ENCODE results near the gene FTL.
A peak's percentile ranks its signal among the peaks of the same experiment; 100 is the strongest.

The FTL gene

DNA sequence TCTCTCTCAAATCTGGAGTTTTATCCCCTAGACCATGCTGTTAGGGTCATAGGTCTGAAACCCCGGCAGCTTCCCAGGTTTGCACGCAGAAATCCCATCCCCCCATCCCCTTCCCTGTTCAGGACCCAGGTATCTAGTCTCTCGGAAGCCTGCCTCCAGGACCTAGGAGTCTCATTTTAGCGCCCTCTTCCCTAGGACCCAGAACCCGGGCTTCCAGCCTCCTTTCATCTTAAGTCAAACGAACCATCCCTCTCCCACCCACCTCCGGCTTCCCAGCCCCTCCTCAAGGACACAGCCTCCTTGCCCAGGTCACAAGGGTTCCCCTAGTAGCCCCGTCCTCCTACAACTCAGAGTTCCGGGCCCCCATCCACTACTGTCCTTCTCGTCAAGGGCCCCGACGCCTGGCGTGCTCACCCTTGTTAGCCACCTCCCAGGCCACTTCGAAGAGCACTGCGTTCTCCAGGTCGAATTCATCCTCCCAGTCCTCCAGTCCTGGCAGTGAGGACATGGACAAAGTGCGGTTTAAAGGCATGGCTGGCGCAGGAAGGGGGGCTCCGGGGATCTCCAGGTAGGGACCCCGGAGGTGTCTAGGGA, 27.6 kb downstream of the FTL start:
- no peak for DNase-seq

DNA sequence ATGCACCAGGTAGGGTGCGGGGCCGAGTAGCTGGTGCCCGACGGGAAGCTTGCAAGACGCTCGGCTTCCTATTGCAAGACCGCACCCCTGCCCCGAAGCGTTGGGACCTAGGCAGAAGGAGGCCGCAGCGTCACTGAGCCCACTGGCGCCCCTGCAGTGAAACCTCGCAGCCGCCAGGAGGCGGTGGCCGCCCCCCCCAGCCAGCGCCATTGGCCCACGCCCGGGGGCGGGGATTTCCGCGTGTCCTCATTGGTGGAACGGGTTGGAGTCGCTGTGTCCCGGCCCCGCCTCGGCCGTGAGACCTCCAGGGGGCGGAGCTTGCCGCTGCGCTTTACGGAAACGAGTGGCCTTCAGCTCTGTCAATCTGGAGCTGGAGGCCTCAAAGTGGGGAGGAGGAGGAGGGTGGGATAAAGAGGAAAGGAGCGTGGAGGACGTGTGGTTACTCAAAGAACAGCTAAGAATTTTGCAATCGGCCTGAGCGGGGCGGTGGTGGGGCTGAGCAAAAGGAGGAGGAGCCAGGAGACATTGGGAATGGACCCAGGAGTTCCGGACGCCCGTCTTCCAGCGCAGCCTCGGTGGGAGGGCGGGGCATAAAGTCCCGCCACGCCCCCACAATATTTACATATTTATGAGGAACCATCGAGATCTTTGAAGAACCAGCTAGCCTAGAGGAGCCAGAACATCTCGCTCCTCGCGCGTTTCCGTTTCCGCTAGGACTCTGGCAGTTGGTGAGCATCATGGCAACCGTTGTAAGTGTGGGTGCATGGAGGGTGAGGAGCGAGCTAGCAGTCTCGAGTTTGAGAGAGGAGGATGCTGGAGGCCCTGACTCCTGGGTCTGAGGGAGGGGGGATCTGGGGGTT, 28.3 kb downstream of the FTL start, which contains the start of the genes GYS1 and RUVBL2:
Gene GYS1 (minus strand): TSS at position 135 of the 860 bp plus-strand sequence. CDS start 197 bp downstream, outside the sequence.
Gene RUVBL2 (plus strand): TSS at position 713 of the 860 bp plus-strand sequence. CDS start 25 bp downstream, at position 738.
- DNase-seq = peak; percentile 98

DNA sequence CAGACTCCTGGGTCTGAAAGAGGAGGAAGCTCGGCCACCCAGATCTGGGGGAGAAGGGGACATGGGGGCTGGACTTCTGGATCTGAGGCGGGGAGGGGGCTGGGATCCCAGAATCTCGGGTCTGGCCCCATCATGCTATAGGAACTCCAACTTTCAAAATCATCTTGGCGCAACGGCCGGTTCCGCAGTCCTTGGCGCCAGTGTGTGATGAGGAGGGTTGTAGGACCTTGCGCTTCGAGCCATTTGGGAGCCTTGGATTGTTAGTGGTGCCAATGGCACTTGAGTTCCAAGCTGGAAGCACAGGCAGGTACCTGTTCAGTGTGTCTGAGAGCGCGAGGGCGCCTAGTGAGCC, 28.9 kb downstream of the FTL start:
- DNase-seq = no peak

DNA sequence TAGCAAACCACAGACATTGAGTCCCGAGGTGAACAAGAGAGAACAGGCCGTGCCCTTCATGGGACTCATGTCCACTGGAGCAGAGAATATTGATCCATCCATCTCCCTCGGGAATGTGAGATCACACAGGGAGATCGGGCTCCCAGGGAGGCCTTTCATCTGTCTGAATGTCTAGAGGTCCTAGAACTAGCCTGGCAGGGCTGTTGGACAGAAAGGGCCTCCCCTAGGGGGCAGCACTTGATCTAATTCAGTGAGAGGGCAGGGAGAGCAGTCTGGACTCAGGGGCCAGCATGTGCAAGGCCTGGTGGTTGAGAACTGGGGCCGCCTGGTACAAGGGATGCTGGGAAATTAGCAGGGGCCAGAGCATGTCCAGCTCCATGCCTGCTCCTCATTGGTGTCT, 32.9 kb downstream of the FTL start:
- peak; percentile 16 for DNase-seq

DNA sequence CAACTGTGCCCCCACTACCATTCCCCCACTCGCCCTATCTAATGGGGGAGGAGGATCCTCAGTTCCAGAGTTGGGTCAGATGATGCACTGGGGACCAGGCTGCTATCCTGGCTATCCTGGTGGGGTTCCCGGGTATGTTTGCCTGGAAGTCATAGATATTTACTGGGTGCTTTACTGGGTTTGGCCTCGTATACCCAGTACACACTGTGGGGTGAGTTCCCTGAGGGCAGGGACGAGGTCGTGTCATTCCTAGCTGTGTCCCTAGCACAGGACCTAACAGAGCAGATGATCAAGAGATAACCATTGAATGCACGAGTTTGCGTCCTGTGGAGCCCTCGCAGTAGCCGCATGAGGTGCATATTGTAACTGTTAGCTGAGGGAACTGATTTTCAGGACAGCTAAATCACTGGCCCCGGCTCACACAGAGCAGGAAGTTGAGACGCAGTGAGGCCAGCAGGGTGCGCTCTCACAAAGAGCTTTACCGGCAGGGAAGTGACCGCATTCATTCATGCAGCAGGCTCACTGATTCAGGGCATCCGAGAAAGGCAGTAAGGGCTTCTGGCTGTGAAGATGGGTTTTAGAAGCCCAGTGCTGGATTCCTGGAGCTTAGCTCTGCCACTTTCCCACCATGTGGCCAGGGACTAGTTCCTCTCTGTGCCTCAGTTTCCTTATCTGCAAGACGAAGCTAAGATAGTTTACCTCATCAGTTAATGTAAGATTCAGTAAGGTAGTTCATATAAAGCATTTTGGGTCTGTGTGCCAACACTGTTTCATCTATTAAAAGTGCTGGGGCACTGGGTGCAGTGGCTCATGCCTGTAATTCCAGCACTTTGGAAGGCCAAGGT, 34.6 kb downstream of the FTL start:
- peak; percentile 18 for DNase-seq

DNA sequence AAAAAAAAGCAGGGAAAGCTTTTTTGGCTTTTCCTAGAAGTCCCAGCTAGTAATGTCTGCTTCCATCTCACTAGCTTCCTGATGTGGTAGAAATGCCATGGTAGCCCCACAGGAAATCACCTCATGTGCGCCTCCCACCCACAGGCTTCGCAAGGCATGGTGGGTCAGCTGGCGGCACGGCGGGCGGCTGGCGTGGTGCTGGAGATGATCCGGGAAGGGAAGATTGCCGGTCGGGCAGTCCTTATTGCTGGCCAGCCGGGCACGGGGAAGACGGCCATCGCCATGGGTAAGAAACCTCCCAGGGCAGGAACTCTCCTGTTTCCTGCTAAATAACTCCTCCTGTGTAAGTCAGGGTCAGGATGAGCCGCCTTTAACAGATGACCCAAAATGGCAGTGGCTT, 39.0 kb downstream of the FTL start:
- DNase-seq = no peak

DNA sequence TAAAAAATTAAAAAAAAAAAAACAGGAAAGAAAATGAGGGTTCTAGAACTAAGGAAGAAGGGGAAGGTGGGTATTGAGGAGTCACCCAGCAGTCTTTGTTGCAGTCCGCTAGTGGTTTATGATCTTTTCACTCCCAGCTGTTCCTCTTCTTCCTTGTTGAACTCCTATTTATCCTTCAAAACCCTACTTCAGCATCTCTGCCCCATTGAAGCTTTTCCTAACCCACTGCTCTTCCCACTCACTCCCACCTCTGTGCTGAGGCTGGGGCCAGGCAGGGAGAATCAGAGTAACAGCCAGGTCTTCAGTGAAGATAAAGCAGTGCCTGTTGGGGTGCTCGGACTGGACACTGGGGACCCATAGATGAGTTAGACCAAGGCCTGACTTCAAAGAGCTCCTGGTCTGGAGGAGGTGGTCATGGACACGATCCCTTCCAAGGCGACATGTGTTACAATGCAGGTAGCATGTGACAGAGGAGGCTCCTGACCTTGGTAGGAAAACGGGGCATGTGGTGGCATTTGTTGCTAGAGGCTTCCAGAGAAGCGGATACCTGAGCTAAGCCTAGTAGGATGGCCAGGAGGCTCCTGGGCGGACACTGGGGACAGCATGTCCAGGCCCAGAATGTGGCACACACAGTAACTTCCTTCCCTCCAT, 40.0 kb downstream of the FTL start:
- DNase-seq = no peak

DNA sequence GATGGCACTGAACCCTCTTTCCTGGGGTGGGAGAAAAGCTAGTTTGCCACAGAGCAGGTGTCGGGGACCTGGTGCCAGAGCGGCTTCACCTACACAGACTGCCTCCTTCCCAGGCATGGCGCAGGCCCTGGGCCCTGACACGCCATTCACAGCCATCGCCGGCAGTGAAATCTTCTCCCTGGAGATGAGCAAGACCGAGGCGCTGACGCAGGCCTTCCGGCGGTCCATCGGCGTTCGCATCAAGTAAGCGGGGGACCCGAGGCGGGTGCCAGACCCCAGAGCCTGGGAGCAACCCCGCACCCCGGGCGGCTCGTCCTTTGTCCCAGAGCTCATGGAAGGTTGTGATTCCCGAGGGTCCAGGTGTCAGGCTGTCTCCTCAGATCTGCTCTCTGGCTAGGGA, 41.8 kb downstream of the FTL start:
- DNase-seq = no peak

DNA sequence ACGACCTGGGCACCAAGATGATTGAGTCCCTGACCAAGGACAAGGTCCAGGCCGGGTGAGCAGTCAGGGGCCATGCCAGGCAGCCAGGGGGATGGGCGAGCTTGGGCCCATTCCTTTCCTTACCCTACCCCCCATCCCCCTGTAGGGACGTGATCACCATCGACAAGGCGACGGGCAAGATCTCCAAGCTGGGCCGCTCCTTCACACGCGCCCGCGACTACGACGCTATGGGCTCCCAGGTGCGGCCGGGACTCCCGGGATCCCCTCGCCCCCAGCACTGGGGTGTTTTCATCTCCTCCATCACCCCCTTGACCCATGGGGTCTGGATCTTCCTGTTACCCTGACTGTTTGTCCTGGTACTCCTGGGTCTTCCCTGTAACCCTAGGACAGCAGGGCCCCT, 44.7 kb downstream of the FTL start:
- DNase-seq = no peak

DNA sequence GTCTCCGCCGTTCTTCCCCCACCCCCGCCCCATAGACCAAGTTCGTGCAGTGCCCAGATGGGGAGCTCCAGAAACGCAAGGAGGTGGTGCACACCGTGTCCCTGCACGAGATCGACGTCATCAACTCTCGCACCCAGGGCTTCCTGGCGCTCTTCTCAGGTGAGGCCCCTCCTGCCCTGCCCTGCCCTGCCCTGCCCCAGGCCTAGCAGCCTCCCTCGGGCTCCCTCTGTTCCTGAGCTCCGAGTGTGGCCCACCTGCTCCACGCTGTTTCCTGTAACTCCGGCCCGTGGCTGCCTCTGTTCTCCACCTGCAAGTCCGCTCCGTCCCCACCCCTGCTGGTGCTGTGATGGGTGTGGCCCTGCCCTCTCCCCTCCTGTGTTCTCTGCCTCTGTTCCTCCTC, 45.3 kb downstream of the FTL start:
- no peak for DNase-seq

DNA sequence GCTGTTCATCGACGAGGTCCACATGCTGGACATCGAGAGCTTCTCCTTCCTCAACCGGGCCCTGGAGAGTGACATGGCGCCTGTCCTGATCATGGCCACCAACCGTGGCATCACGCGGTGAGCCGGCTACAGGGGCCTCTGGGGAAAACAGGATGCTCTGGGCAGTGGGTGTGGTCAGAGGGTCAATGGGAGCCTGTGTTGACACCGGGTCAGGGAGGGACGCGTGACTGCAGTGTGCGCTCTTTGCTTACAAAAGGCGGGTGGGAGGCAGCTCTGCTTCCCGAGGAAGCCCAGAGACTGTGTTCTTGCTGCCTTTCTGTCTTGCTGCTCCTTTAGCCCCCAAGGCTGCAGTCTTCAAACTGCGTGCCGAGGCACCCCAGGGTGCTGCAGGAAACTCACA, 46.1 kb downstream of the FTL start:
- DNase-seq = no peak

DNA sequence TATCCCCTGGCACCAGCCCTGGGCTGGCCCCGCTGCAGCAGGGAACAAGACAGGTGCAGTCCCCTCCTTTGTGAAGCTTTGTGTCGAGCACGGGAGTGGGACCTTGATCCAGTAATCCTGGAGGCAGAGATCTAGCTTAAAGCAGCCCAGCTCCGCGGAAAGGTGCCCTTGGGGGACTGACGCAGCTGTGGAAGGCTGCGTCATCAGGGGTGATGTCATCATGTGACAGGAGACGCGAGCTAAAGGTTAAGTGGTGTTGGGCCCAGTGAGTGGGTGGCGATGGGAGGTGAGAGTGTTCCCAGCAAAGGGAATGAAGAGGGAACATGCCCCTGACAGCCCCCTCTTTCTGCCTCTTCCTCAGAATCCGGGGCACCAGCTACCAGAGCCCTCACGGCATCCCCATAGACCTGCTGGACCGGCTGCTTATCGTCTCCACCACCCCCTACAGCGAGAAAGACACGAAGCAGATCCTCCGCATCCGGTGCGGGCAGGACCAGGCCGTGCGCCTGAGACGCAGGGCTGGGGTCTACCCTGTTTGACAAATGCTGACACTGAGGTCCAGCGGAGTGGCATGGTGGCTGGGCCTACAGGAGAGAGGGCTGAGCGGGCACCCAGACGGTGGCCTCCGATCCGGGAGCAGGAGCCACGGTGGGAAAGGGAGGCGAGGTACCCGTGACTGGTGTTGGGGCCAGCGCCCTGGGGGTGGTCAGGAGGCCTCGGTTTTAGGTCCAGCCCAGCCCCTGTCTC, 49.2 kb downstream of the FTL start:
- DNase-seq = no peak

DNA sequence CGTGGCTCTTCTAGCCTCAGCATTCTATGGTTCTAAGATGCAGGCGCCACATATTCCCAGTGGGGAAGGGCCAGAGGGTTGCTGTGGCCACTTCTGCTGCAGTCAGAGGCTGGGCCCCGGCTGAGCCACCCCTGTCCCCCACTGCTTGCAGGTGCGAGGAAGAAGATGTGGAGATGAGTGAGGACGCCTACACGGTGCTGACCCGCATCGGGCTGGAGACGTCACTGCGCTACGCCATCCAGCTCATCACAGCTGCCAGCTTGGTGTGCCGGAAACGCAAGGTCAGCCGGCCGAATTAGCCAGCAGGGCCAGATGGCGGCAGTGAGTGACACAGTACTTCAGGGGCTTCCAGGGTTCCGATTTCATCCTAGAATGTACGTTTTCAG, 49.8 kb downstream of the FTL start:
- no peak for DNase-seq

DNA sequence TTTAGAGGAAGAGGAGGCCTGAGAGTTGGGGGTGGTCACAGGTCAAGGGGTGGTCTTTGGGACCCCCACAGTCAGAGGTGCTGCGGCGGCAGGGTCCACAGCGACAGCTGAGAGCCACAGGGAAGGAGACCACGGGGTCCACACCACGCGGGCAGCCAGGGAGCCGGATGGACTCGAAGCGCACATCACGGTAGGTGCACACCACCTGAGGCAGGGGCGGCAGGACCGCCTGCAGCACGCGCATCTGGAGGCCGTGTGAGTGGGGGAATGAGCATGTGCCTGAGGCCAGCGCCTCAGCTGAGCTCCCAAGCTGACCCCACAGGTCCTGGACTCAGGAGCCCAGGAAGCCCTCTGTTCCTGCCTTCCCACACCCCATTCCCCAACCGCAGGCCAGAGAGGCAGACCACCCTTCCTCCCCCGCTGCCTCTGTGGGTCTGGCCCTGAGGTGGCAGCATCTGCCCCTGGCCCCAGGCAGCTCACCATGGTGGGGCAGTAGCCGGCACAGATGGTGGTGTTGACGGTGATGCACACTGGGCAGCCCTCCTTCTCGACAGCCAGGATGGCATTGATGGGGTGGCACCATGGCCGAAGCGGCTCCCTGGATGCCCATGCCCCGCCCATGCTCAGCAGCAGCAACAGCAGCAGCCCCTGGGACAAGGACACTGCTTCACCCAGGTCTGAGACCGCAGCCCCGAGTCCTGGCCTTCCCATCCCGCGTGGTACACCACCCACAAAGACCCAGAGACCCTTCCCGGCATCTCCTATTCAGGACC, 51.1 kb downstream of the FTL start:
- no peak for DNase-seq

Measured in effector CD8-positive, alpha-beta T cell (primary cell).